Cardiac septum (tissue), 1 donor: ENCODE data around the gene NT5DC4. TPM values are rescaled to one million over a fixed set of nuclear protein-coding genes. Genes with fewer than 3 reads are reported as not detected.
A peak's percentile ranks its signal among the peaks of the same experiment; 100 is the strongest.

Experiments used
- DNase-seq: peaks from one replicate; pipeline ENCODE4 v3.0.0-alpha.2; 2020; ENCODE audit warnings: low spot score
- intact Hi-C: fragments of 100-400 bp; cut with DNase I; formaldehyde crosslinking; loops from one replicate; pipeline ENCODE4 v1.14.0; 2022
- long read RNA-seq: library from polyadenylated mRNA; unstranded; transcript quantifications from one replicate; pipeline ENCODE4 v2.0.0, GENCODE V29; 2021
- total RNA-seq: library from RNA; stranded (reverse); fragmentation: NEBNext Ultra II Directional; extraction: Animal tissue kit (Norgen Biotek cat#: 25700); gene quantifications from one replicate; pipeline ENCODE4 v1.2.1, GENCODE V29; 2021
- donor health status: DM: no; HTN: no; CAD: no.

NT5DC4 gene
- total RNA-seq, result not detected
- long read RNA-seq, result 0 reads

DNA sequence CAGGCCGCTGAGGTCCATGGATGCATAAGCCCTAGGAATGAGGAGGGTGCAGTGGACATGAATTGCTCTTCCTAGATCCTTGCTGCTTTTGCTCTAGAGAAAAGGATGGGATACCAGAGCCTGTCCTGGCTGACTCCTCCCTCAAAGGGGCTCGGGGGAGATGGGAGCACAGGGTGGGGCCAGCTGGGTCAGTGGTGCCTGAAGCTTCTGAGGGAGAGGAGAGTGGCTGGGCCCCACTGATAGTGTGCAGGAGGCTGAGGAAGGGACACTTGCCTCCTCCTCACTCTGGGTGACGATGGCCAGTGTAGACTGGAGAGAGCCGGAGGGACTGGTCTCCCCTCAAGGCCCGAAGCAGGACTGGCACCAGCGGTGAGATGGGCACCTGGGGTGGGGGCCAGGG is at the start of gene NT5DC4:
TSS of gene NT5DC4 (plus strand) at position 236 of the 400 bp plus-strand sequence. CDS start at position 296, 60 bp downstream.
- no peak for DNase-seq
- intact Hi-C loops, result no loop called here

DNA sequence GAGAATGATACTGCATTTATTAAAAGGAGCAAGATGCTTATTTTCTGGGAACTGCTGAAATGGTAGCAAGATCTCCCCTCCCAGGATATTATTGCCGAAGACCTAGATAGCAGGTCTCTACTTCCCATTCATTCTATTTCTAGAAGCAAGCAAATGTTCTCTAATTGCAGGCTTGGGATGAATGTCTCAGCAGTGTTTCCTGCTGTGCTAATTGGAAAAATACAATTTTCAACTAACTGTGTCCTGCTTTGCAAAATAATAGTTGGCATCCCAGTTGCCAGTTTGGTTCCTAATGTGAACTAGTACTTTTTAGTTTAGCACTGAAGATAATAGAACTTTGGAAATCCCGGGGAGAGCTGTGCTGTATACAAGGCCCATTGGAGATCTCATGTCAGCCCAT is 49.0 kb upstream of the NT5DC4 start:
- DNase-seq, result no peak
- intact Hi-C loops, result no loop called here

DNA sequence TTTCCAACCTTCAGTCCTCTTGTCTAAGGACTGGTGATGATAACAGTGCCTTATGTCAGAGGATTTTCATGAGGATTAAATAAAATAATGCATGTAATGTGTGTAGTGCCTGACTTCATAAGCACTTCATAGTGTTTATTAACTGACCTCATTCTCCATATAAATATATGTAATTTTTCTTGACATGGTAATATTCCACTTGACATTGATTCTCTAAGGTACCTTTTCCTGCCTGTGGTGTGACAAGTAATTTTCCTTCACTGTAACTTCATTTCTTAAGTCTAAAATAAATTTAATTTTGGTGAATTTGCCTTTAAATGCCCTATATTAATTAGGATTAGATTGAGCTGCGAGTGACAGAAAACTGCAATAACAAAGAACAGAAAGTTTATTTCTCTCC is 47.8 kb upstream of the NT5DC4 start:
- intact Hi-C loops, result no loop called here
- DNase-seq, result no peak

DNA sequence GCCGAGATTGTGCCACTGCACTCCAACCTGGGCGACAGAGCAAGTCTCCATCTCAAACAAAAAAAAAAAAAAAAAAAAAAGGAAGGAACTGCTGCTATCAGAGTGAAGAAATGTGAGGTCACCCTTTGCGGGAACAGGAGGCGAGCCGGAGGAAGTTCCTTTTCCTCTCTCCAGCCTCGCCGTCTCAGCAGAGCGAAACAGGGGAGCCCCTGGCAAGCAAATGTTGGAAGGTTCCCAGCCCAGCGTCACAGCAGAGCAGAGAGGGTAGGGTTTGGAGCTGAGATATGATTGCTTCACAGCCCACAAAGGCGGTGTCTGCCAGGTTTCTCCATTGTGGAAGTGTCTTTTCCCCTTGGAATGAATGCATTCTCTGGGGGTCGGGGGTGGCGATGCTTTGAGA is 46.6 kb upstream of the NT5DC4 start:
- peak; percentile 91 for DNase-seq
- intact Hi-C loops, result no loop called here

DNA sequence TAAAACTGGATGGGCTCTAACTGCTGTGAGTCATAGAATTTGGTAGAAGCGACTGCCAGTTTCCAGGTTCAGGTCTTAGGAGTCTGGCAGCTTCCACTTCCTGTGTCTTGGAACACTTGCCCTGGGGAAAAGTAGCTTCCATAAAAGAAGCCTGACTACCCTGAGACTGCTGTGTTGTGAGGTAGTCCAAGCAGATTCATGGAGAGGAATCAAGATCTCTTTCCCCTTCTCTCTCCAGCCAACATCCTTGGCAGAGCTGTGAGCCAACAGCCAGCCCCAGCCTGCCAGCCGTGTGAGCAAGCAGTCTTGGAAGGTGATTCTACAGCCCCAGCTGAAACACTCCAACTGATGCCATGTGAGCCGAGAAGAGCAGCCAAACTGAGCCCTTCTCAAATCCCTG is 41.3 kb upstream of the NT5DC4 start:
- intact Hi-C loops, result no loop called here

DNA sequence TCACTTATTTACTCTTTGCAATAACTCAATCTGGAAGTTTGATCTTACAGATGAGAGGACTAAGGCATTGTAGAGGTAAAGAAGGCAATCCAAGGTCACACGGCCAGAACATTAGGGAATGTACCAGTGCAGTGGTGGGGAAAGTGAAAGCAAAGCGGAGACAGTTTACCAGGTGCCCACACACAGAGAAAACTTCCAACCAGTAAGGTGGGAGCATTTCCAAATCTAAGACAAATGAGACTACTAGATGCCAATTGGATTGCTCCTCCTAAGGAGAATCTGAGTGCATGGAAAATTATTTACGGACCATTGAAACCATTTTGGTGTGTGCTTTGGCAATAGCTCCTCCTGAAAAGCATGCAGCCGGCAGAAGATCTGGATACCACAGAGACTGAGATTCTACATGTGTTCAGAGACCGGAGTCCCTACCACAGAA is 40.1 kb upstream of the NT5DC4 start:
- intact Hi-C loops, result no loop called here
- no peak for DNase-seq

More for the DNA sequence above, 41.3 kb upstream of the NT5DC4 start:
- DNase-seq, result no peak

DNA sequence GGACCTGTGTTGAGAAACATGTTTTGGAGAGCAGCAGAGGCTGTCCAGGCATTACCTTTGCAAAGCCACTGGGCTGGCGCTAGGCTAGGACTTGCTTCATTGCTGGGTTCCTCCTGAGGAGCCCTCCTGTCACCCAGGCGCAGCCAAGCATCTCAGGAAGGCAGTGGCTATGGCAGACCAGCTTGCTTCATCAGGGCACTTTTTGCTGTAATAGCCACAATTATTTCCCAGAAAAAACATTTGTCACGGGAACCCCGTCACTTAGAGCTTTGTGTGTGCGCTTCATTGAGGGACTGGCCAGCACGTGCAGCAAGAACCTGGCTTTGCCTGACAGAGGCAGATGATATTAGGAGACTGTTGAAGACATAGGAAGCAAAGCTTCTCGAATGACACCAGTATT is 38.7 kb upstream of the NT5DC4 start:
- DNase-seq, result peak; percentile 82
- intact Hi-C loops, result no loop called here

DNA sequence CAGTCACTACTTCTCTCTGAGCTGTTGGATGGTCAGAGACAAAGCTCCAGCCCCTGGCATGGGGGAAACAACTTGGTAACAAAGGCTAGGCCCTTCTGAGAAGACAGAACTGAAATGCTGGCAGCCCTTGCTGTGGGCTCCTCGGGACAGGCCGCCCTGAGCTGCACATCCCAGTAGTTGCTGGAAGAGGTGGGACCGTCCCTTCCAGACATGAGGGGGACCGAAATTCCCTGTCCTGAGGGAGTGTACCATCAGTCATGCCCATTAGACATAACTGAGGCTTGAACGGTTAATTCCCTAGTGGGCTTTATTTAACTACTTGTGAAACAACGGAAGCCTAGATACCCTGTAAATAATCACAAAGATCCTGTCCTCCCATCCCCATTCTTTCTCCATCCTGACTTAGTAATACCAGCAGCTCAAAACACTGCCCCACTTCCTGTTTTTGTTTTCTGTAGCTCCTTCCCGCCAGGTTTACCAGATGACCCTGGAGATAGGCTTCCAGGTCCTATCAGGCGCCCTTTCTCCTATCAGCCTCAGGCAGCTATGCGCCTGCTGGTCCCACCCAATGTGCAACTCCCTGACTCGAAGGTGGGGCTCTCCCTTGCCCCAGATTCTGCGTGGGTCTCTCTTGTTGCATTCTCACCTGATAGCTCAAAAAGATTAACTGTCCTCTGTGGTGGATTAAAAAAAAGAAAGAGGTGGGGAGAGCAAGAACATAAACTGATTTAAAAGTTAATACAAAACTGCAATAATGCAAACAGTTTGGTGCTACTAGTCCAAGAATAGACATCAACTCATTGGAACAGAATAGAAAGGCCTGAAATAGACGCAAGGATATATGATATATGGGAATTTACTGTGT is 37.0 kb upstream of the NT5DC4 start:
- intact Hi-C loops, result no loop called here
- DNase-seq, result no peak

DNA sequence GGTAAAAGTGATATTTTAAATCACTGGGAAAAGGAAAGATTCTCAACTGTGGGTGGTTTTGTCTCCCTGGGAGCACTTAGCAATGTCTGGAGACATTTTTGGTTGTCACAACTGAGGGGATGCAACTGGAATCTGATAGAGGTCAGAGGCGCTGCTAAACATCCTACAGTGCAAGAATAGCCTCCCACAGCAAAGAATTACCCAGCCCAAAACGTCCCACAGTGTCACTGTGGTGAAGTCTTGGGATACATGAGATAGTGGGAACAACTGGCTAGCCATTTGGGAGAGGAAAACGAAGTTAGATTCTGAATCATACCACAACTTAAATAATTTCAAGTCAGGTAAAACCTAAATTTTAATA is 36.4 kb upstream of the NT5DC4 start:
- DNase-seq, result no peak
- intact Hi-C loops, result no loop called here

DNA sequence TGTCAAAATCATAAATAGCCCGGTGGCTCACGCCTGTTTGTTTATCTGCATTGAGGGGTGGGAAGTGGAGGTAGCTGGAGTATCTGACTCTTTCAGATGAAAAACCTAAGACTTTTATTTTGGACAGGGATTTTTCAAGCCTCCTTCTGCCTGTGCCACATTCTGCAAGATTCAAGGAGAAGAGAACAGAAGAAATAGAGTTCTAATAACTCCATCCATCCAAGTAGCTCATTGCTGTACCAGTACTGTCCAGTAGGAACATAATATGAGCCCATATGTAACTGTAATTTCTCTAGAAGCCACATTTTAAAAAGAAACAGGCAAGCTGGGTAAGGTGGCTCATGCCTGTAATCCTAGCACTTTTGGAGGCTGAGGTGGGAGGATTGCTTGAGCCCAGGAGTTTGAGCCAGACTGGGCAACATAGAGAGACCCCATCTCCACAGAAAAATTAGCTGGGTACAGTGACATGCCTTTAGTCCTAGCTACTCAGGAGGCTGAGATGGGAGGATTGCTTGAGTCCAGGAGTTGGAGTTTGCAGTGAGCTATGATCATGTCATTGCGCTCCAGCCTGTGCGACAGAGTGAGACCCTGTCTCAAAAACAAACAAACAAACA is 35.4 kb upstream of the NT5DC4 start:
- no peak for DNase-seq
- intact Hi-C loops, result loop anchor here (5.0 kb wide), 1 partner anchor 83 kb away; no protein-coding TSS in a partner anchor

DNA sequence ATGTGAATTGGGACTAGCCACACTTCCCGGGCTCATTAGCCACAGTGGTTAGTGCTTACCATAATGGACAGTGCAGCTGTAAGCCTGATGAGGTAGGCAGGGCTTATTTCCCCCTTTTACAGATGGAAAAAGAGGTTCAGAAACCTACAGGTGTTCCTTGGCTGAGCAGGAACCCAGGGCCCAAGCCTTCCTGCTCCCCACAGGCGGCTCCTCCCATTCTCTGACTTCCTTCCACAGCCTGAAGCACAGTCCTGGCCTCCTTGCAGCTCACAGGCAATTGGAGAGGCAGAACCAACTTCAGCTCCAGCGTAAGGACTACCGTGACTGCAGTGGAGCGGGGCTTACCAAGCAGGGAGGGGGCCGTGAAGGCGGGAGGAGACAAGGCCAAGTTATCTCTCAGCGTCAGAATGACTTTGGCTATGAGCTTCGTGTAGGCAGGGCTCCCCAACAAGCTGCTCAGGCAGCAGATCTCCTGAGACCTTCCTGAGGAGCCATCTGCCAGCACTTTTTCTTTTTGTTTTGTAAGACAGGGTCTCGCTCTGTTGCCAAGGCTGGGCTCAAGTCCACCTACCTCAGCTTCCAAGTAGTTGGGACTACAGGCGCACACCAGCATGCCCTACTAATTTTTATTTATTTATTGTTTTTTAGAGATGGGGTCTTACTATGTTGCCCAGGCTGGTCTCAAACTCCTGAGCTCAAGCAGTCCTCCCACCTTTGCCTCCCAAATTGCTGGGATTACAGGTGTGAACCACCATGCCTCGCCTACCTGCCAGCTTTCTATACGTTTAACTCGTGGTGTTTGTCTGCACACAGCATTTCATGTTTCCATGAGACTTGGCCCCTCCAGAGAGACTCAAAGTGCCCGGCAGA is 34.2 kb upstream of the NT5DC4 start:
- intact Hi-C loops, result loop anchor here (5.0 kb wide), 1 partner anchor 84 kb away; no protein-coding TSS in a partner anchor

DNA sequence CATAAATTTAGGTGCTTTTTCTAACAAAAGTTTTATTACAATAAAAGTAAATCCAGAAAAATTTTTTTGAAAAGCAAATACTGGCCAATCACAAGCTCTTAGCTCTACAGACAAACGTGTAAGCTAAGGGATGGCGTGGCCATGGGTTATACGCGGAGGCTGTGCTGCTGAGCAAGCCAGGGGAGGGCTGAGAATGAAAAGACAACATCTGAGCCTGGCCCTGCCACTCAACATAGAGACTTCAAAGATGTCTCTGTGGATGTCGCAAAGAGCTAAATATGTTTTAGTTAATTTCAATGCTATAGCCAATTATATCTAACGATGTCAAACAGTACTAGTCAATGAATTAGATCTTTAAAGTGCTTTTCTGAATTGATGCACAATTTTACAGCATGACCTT is 33.3 kb upstream of the NT5DC4 start:
- intact Hi-C loops, result loop anchor here (5.0 kb wide), 1 partner anchor 85 kb away; no protein-coding TSS in a partner anchor
- no peak for DNase-seq

More for the DNA sequence above, 34.2 kb upstream of the NT5DC4 start:
- no peak for DNase-seq

DNA sequence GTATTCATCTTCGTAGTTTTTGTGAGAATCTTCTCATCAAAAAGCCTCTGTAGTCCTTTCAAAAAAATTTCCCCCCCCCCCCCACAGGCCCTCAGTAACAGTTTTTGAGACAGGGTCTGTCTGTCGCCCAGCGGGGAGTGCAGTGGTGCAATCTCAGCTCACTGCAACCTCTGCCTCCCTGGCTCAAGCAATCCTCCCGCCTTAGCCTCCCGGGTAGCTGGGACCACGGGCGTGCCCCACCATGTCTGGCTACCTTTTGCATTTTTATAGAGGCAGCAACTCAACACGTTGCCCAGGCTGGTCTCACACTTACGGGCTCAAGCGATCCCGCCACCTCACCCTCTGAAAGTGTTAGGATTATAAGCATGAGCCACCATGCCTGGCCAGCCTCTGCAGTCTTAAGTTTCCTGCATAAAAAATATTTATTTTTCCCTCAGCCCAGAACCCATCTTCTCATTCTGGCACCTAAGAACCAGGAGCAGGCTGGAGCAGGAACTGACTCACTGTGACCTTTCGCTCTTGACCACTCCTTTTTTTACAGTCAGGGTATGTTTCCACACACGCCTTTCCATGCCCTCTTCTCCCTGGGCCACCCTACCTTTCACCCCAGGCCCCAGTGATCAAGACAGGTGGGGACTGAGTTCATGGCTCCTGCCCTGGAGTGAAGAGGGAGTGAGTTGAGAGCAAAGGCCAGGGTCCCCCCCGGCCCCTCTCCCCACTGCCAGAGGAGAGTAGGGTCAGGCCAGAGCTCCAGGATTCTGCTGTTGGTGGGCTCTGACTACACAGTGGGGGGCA is 32.5 kb upstream of the NT5DC4 start:
- intact Hi-C loops, result loop anchor here (5.0 kb wide), 1 partner anchor 86 kb away; no protein-coding TSS in a partner anchor
- no peak for DNase-seq

DNA sequence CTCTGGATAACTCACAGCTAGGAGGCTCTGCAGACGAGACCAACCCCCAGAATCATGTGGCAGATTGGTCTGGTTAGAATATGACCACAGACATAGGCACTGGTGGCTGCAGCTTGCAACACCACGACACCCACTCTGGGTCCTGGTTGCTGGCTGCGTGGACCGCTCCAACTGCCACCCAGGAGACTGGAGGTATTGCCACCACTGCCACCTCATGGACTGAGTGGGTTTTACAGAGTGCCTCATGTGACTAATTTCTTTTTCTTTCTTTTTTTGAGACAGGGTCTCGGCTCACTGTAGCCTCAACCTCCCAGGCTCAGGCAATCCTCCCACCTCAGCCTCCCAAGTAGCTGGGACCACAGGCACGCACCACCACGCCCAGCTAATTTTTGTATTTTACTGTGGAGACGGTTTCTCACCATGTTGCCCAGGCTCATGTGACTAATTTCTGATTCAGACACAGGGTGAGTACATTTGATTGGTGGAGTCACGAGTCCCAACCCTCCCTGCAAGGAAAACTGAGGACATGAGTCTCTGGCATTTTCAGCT is 29.9 kb upstream of the NT5DC4 start:
- intact Hi-C loops, result loop anchor here (2.0 kb wide), 1 partner anchor 64 kb away; no protein-coding TSS in a partner anchor

DNA sequence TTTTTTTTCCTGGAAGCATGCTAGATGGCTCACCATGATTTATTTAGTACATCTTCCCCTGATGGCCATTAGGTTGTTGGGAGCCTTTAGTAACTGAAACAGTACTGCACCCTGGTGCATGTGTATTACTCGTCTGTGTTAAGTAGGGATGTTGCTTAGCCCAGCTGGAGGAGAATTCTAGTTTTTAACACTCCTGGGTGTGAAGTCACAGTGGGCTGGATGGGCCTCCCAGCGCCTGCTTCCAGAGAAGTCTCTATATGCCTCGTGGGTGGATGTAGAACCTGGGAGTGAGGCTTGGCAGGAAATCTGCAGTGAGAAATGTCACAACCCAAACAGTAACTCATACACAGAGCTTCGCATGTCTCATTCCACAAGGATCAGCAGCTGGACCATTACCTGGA is 28.9 kb upstream of the NT5DC4 start:
- intact Hi-C loops, result loop anchor here (2.0 kb wide), 1 partner anchor 65 kb away; no protein-coding TSS in a partner anchor
- DNase-seq, result no peak

More for the DNA sequence above, 29.9 kb upstream of the NT5DC4 start:
- peak; percentile 86 for DNase-seq

DNA sequence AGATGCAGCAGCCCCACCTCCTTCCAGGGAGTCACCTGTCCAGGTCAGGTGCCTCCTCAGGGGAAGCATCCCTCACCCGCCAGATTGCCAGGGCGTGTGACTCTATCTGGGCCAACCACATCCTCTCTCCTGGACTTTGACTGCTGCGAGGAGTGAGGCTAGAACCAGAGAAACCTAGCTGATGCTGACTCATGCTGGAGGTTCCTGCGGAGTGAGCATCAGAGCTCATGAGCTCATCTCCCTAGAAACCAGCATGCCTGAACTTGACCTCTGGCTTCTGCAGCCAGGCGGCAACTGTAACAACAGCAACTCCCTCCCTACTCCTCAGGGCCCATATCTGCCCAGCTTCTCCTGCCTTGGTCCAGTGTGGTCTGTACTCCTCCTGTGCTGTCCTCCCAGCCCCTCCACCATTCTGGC is 28.3 kb upstream of the NT5DC4 start:
- intact Hi-C loops, result no loop called here

DNA sequence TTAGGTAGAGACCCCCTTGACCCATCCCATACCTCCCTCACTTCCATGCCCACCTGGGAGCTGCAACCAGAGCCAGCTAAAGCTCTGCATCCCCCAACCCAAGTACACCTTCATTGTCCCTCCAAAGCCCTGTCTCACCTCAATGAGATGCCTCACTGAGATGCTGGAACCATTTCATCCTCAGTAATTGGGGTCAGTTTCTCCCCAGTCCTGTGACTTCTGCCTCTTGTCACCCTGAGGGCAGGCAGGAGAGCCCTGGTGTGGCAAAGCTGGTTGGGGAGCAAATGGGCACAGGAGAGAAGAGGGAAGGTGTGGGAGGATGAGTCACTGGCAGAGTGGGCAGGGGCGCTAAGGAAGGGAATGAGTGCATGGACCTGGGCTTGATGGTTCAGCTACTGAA is 27.9 kb upstream of the NT5DC4 start:
- intact Hi-C loops, result no loop called here
- DNase-seq, result no peak

More for the DNA sequence above, 28.3 kb upstream of the NT5DC4 start:
- peak; percentile 87 for DNase-seq

DNA sequence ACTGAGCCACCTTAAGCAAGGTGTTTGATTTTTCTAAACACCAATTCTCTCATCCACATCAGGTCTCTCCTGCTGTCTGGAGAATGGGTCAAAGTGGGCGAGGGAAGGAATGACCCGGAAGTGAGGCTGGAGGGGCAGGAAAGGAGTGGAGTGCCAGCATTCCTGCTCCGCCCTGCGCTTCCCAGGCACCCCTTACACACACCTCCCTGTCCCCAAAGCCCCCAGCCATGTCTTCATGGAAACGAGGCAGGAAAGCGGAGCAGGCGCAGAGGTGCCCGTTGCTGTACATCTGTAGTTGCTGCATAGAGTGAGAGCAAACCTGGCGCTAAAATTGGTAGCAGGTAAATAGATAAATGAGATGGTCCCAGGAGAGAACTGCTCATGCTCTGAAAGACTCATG is 27.2 kb upstream of the NT5DC4 start:
- intact Hi-C loops, result no loop called here
- no peak for DNase-seq

DNA sequence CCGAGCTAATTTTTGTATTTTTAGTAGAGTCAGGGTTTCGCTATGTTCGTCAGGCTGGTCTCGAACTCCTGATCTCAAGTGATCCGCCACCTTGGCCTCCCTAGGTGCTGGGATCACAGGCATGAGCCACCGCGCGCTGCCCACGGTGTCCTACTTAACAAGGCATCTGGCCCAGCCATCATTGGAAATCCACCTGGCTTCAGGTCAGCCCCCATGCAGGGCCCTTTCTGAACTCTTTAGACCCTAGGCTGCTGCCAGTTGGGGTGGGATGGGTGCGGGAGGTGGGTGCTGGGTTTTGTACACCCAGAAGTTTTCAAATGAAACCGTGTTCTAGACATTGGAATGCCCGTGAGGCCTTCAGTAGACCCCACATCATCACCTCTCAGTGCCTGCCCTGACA is 26.6 kb upstream of the NT5DC4 start:
- DNase-seq, result no peak
- intact Hi-C loops, result no loop called here
